Skeletal muscle satellite cell (primary cell): ENCODE measurements around the gene SLC7A8.
A peak's percentile ranks its signal among the peaks of the same experiment; 100 is the strongest.

ENCODE experiments used
- H3K27me3 ChIP-seq: 2 replicates; pipeline ENCODE4 v1.7.0; 2013; ENCODE audit warnings: low read length; ENCODE audit not compliant: control insufficient read depth, insufficient read depth
- H3K36me3 ChIP-seq: 2 replicates; pipeline ENCODE4 v1.7.0; 2013; ENCODE audit warnings: mild to moderate bottlenecking, control low read depth, low read length; ENCODE audit not compliant: insufficient read depth
- H3K4me1 ChIP-seq: 2 replicates; pipeline ENCODE4 v1.7.0; 2013; ENCODE audit warnings: low read length; ENCODE audit not compliant: control insufficient read depth, insufficient read depth
- H3K4me2 ChIP-seq: 2 replicates; pipeline ENCODE4 v1.7.0; 2013; ENCODE audit warnings: mild to moderate bottlenecking, low read length
- H3K4me3 ChIP-seq: 2 replicates; pipeline ENCODE4 v1.7.0; 2013; ENCODE audit warnings: low read length
- H3K9ac ChIP-seq: 2 replicates; pipeline ENCODE4 v1.7.0; 2013; ENCODE audit warnings: mild to moderate bottlenecking, low read depth, low read length, moderate library complexity
- H3K9me3 ChIP-seq: replicated peaks from 2 replicates; pipeline ENCODE4 v1.7.0; 2013; ENCODE audit warnings: mild to moderate bottlenecking, control low read depth, low read length

SLC7A8 gene

GRCh38 chr14:23153851-23154796, 29.3 kb downstream of the SLC7A8 start:
- H3K9ac ChIP-seq, result peak overlapping the region; percentile 20
- H3K4me1 ChIP-seq, result peaks cover 24% of the 10 kb centered on the region
- no peaks in the 10 kb centered on the region for H3K36me3 ChIP-seq
- H3K4me3 ChIP-seq, result peak overlapping the region; percentile 24
- no peaks in the 10 kb centered on the region for H3K9me3 ChIP-seq
- H3K27me3 ChIP-seq, result peaks cover 8% of the 10 kb centered on the region
- peak overlapping the region; percentile 63 for H3K4me2 ChIP-seq

- H3K9ac ChIP-seq, result no peak overlapping the region
Measured at GRCh38 chr14:23151342-23151741, 32.1 kb downstream of the SLC7A8 start.

GRCh38 chr14:23149745-23150144, 33.7 kb downstream of the SLC7A8 start:
- Histone ChIP-seq H3K9ac (no peak overlapping the region), H3K27me3 (peaks cover 16% of the 10 kb centered on the region), H3K4me3 (no peak overlapping the region), H3K9me3 (no peaks in the 10 kb centered on the region), H3K36me3 (no peaks in the 10 kb centered on the region), H3K4me2 (no peak overlapping the region), H3K4me1 (peaks cover 13% of the 10 kb centered on the region)

More at GRCh38 chr14:23151342-23151741, 32.1 kb downstream of the SLC7A8 start:
- Histone ChIP-seq H3K4me2 (no peak overlapping the region), H3K4me3 (no peak overlapping the region), H3K4me1 (peaks cover 24% of the 10 kb centered on the region), H3K36me3 (no peaks in the 10 kb centered on the region), H3K27me3 (peaks cover 10% of the 10 kb centered on the region), H3K9me3 (no peaks in the 10 kb centered on the region)

- Histone ChIP-seq H3K9ac (no peak overlapping the region), H3K4me1 (peaks cover 3% of the 10 kb centered on the region), H3K27me3 (peaks cover 20% of the 10 kb centered on the region), H3K4me3 (no peak overlapping the region), H3K9me3 (no peaks in the 10 kb centered on the region), H3K4me2 (no peak overlapping the region), H3K36me3 (no peaks in the 10 kb centered on the region)
Measured at GRCh38 chr14:23148591-23149249, 34.7 kb downstream of the SLC7A8 start.

- Histone ChIP-seq H3K4me2 (no peak overlapping the region), H3K9me3 (no peaks in the 10 kb centered on the region), H3K27me3 (peaks cover 28% of the 10 kb centered on the region), H3K4me1 (no peaks in the 10 kb centered on the region), H3K36me3 (no peaks in the 10 kb centered on the region), H3K4me3 (no peak overlapping the region), H3K9ac (no peak overlapping the region)
Measured at GRCh38 chr14:23147676-23148075, 35.8 kb downstream of the SLC7A8 start.

GRCh38 chr14:23146980-23147379, 36.5 kb downstream of the SLC7A8 start:
- Histone ChIP-seq H3K9me3 (no peaks in the 10 kb centered on the region), H3K4me1 (no peaks in the 10 kb centered on the region), H3K36me3 (no peaks in the 10 kb centered on the region), H3K4me3 (no peak overlapping the region), H3K4me2 (no peak overlapping the region), H3K9ac (no peak overlapping the region), H3K27me3 (peaks cover 29% of the 10 kb centered on the region)

GRCh38 chr14:23146351-23146910, 37.0 kb downstream of the SLC7A8 start:
- Histone ChIP-seq H3K36me3 (no peaks in the 10 kb centered on the region), H3K4me2 (no peak overlapping the region), H3K4me1 (no peaks in the 10 kb centered on the region), H3K9ac (no peak overlapping the region), H3K9me3 (no peaks in the 10 kb centered on the region), H3K27me3 (peaks cover 34% of the 10 kb centered on the region), H3K4me3 (no peak overlapping the region)

- H3K27me3 ChIP-seq, result peaks cover 35% of the 10 kb centered on the region
- no peaks in the 10 kb centered on the region for H3K4me1 ChIP-seq
- H3K4me3 ChIP-seq, result no peak overlapping the region
- no peak overlapping the region for H3K9ac ChIP-seq
- H3K9me3 ChIP-seq, result no peaks in the 10 kb centered on the region
- no peak overlapping the region for H3K4me2 ChIP-seq
- no peaks in the 10 kb centered on the region for H3K36me3 ChIP-seq
Measured at GRCh38 chr14:23145794-23146350, 37.6 kb downstream of the SLC7A8 start.

- Histone ChIP-seq H3K27me3 (peaks cover 46% of the 10 kb centered on the region), H3K36me3 (no peaks in the 10 kb centered on the region), H3K4me3 (no peak overlapping the region), H3K4me2 (no peak overlapping the region), H3K9me3 (no peaks in the 10 kb centered on the region), H3K9ac (no peak overlapping the region), H3K4me1 (no peaks in the 10 kb centered on the region)
Measured at GRCh38 chr14:23143911-23144310, 39.5 kb downstream of the SLC7A8 start.

GRCh38 chr14:23142826-23143225, 40.6 kb downstream of the SLC7A8 start:
- peaks cover 45% of the 10 kb centered on the region for H3K27me3 ChIP-seq
- H3K4me2 ChIP-seq, result no peak overlapping the region
- H3K36me3 ChIP-seq, result no peaks in the 10 kb centered on the region
- no peaks in the 10 kb centered on the region for H3K9me3 ChIP-seq
- no peak overlapping the region for H3K9ac ChIP-seq
- peaks cover 5% of the 10 kb centered on the region for H3K4me1 ChIP-seq
- no peak overlapping the region for H3K4me3 ChIP-seq

- no peak overlapping the region for H3K9ac ChIP-seq
- H3K4me2 ChIP-seq, result no peak overlapping the region
- H3K36me3 ChIP-seq, result no peaks in the 10 kb centered on the region
- H3K27me3 ChIP-seq, result peaks cover 45% of the 10 kb centered on the region
- H3K4me1 ChIP-seq, result peaks cover 5% of the 10 kb centered on the region
- no peaks in the 10 kb centered on the region for H3K9me3 ChIP-seq
- no peak overlapping the region for H3K4me3 ChIP-seq
Measured at GRCh38 chr14:23141706-23142444, 41.6 kb downstream of the SLC7A8 start.
